ENCODE results near the gene NCMAP.

DNA sequence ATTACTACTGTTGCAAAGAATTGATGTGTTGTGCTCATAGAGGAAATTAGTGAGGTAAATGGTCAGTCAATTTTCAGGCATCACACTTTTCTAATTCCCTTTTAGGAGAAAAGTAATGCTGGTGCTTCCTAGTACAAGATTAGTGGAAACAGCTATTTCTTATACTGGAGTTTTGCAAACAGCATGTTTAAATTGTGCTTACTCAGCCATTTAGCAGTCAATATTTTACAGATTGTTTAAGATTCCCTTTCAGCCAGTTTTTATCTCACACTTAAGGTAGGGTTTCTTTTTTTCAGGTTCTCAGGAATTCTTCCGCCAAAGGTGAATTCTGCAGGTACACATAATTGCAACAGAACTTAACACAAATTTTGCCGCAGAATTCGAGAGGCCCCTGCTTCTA is 98.1 kb downstream of the NCMAP start:
- TF ChIP-seq POLR2A (IDR thresholded peaks at IDR 0.05; ENCODE audit: low read length) (no peak), GATA1 (IDR thresholded peaks at IDR 0.05; ENCODE audit: low read depth, low read length) (no peak)

Data from erythroblast (primary cell).